Effector memory CD8-positive, alpha-beta T cell (primary cell): ENCODE results near the gene GRK5.
"Not testable (repeated sequence)": the region's sequence is repeated elsewhere in the genome, so short reads cannot be mapped to it uniquely, and the experiment has no call there.

Experiments
- ATAC-seq: fragments of 150-1000 bp; cut with Tn5 transposase; replicated peaks from 2 replicates; pipeline ENCODE4 v1.10.0; 2021; ENCODE audit warnings: mild to moderate bottlenecking, moderate library complexity
- DNase-seq, 3 experiments: peaks; one replicate each; pipeline ENCODE4 v3.0.0; 2021
- H3K27ac Mint-ChIP-seq, 2 donors: one replicate each; pipeline ENCODE4 v1.8.0; 2022; ENCODE audit warnings: mild to moderate bottlenecking in 2 of 2, mixed read lengths in 2 of 2, moderate library complexity in 2 of 2
- H3K27me3 Mint-ChIP-seq, 2 donors: one replicate each; pipeline ENCODE4 v1.8.0; 2022; ENCODE audit warnings: mixed read lengths in 2 of 2
- H3K36me3 Mint-ChIP-seq: one replicate; pipeline ENCODE4 v1.8.0; 2022; ENCODE audit warnings: mild to moderate bottlenecking, moderate library complexity, mixed read lengths; ENCODE audit not compliant: insufficient read depth
- H3K4me1 Mint-ChIP-seq, 2 donors: one replicate each; pipeline ENCODE4 v1.8.0; 2022; ENCODE audit warnings: low read depth in 2 of 2, mixed read lengths in 2 of 2
- H3K4me3 Mint-ChIP-seq, 2 donors: one replicate each; pipeline ENCODE4 v1.8.0; 2022; ENCODE audit warnings: mild to moderate bottlenecking in 2 of 2, mixed read lengths in 2 of 2, moderate library complexity in 2 of 2
- H3K9me3 Mint-ChIP-seq, 2 donors: one replicate each; pipeline ENCODE4 v1.8.0; 2022; ENCODE audit warnings: mixed read lengths in 2 of 2

Gene GRK5

GRCh38 chr10:119239015-119239414 is 31.6 kb downstream of the GRK5 start:
- not testable (repeated sequence) for H3K27me3 Mint-ChIP-seq, ATAC-seq, DNase-seq, H3K4me3 Mint-ChIP-seq, H3K27ac Mint-ChIP-seq, H3K9me3 Mint-ChIP-seq, H3K36me3 Mint-ChIP-seq
- peaks cover 20 to 24% of the 10 kb centered on the region in 2 donors for H3K4me1 Mint-ChIP-seq

DNA sequence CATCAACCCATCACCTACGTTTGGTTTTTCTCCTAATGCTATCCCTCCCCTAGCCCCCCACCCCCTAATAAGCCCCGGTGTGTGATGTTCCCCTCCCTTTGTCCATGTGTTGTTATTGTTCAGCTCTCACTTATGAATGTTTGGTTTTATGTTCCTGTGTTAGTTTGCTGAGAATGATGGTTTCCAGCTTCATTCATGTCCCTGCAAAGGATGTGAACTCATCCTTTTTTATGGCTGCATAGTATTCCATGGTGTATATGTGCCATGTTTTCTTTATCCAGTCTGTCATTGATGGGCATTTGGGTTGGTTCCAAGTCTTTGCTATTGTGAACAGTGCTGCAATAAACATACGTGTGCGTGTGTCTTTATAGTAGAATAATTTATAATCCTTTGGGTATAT is 32.3 kb downstream of the GRK5 start:
- H3K27me3 Mint-ChIP-seq, H3K9me3 Mint-ChIP-seq, H3K36me3 Mint-ChIP-seq, DNase-seq, H3K27ac Mint-ChIP-seq, ATAC-seq, H3K4me3 Mint-ChIP-seq: not testable (repeated sequence)
- H3K4me1 Mint-ChIP-seq = peaks cover 20 to 30% of the 10 kb centered on the region in 2 donors

- Mint-ChIP-seq H3K27ac (no peak overlapping the region), H3K4me1 (peaks cover 20 to 30% of the 10 kb centered on the region in 2 donors), H3K4me3 (no peak overlapping the region), H3K27me3 (no peaks in the 10 kb centered on the region), H3K36me3 (peaks cover 7% of the 10 kb centered on the region), H3K9me3 (no peaks in the 10 kb centered on the region)
- ATAC-seq = no peak
- no peak for DNase-seq
Measured at GRCh38 chr10:119241066-119241465, 33.7 kb downstream of the GRK5 start.

GRCh38 chr10:119242186-119242585 is 34.8 kb downstream of the GRK5 start:
- H3K4me1 Mint-ChIP-seq = peaks cover 17 to 29% of the 10 kb centered on the region in 2 donors
- no peaks in the 10 kb centered on the region for H3K9me3 Mint-ChIP-seq
- peaks cover 7% of the 10 kb centered on the region for H3K36me3 Mint-ChIP-seq
- ATAC-seq (no peak), DNase-seq (no peak)
- no peak overlapping the region for H3K4me3 Mint-ChIP-seq
- peak overlapping the region; percentile 39 to 72 for H3K27ac Mint-ChIP-seq
- H3K27me3 Mint-ChIP-seq = no peaks in the 10 kb centered on the region

GRCh38 chr10:119243488-119243887 is 36.1 kb downstream of the GRK5 start:
- H3K36me3 Mint-ChIP-seq = peaks cover 7% of the 10 kb centered on the region
- no peak overlapping the region for H3K4me3 Mint-ChIP-seq
- no peaks in the 10 kb centered on the region for H3K27me3 Mint-ChIP-seq
- no peak for DNase-seq
- H3K27ac Mint-ChIP-seq = peak overlapping the region in 1 of 2 donors; percentile 35
- H3K4me1 Mint-ChIP-seq = peaks cover 8 to 19% of the 10 kb centered on the region in 2 donors
- no peaks in the 10 kb centered on the region for H3K9me3 Mint-ChIP-seq
- no peak for ATAC-seq

DNA sequence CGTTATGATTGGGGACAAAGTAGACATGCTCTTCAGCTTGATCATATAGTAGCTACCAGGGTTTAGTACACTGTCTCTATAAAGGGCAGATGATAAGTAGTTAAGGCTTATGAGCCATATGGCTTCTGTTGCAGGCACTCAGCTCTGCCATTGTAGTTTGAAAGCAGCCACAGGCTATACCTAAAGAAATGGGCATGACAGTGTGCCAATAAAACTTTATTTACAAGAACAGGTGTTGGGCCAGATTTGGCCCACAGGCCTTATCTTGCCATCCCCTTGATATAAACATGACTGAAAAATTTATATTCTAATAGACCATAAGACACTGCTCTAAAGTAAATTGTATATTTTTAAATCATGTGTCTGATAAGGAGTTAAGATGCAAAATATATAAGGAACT is 36.6 kb downstream of the GRK5 start:
- no peak for ATAC-seq
- Mint-ChIP-seq H3K4me3 (no peak overlapping the region), H3K36me3 (peaks cover 7% of the 10 kb centered on the region), H3K4me1 (peaks cover 8 to 16% of the 10 kb centered on the region in 2 donors), H3K27ac (peak overlapping the region in 1 of 2 donors; percentile 35), H3K27me3 (no peaks in the 10 kb centered on the region), H3K9me3 (no peaks in the 10 kb centered on the region)
- DNase-seq = no peak

DNA sequence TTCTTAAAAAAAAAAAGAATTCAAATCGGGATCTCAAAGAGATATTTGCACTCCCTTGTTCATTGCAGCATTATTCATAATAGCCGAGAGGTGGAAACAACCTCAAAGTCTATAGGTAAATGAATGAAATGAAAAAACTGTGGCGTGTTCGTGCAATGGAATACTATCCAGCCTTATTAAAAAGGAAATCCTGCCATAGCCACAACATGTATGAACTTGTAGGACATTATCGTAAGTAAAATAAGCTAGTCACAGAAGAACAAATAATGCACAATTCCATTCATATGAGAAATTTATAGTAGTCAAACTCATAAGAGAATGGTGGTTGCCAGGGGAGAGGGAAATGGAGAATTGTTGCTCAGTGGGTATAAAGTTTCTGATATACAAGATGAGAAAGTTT is 37.9 kb downstream of the GRK5 start:
- ATAC-seq = no peak
- Mint-ChIP-seq H3K4me1 (peaks cover 8 to 16% of the 10 kb centered on the region in 2 donors), H3K27ac (no peak overlapping the region), H3K9me3 (no peaks in the 10 kb centered on the region), H3K4me3 (no peak overlapping the region), H3K27me3 (no peaks in the 10 kb centered on the region), H3K36me3 (peaks cover 4% of the 10 kb centered on the region)
- DNase-seq = no peak

DNA sequence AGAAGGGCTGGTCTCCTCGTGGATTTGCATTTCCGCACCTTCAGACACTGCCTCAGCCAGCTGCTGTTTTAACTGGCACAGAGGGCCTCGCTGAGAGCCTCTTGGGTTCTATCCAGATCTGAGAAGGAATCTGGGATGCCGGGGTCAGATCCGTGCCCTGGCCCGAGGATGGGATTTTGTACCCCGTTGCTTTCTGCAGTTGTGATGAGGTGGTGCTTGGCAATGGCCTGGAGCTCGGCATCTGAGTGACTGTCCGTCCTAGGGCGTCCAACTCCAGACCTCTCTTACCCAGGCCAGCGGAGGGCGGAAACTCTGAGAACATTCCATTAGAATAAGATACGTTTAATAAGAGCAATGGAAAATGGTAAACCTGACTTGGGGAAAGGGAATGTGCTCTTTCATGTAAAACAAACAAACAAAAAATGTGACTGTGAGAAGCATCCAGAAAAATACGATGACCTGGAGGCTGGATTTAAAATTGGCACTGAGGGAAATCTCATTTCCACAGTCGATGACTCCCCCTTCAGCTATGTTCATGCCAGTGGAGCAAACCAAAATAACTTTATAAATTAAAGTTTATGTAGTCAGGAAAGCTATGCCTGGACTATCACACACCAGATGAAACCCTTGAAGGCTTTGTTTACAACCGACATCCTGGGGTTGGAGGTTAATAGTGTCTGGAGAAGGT is 39.6 kb downstream of the GRK5 start:
- Mint-ChIP-seq H3K27me3 (no peaks in the 10 kb centered on the region), H3K9me3 (no peaks in the 10 kb centered on the region), H3K36me3 (peaks cover 2% of the 10 kb centered on the region), H3K4me1 (peaks cover 8 to 20% of the 10 kb centered on the region in 2 donors), H3K27ac (no peak overlapping the region), H3K4me3 (no peak overlapping the region)
- ATAC-seq (no peak), DNase-seq (no peak)

DNA sequence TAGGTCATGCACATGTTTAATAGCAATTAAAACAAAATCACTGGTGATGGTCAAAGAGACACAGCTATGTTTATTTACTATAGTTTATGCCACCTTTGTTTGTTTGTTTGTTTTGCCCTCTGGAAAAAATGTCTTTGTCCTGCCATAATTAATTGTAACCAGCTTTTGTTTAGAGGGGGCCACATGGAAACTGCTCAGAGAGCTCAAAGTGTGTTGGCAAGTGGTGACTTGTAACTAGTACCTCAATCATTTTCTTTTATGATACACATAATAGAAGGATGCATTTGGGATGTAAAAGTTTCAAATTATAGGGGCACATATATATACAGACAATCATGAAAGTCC is 40.2 kb downstream of the GRK5 start:
- H3K4me3 Mint-ChIP-seq = no peak overlapping the region
- H3K36me3 Mint-ChIP-seq = peaks cover 2% of the 10 kb centered on the region
- H3K27ac Mint-ChIP-seq = no peak overlapping the region
- H3K9me3 Mint-ChIP-seq = no peaks in the 10 kb centered on the region
- no peak for ATAC-seq
- H3K4me1 Mint-ChIP-seq = peaks cover 8 to 19% of the 10 kb centered on the region in 2 donors
- no peaks in the 10 kb centered on the region for H3K27me3 Mint-ChIP-seq
- no peak for DNase-seq

- Mint-ChIP-seq H3K27me3 (no peaks in the 10 kb centered on the region), H3K27ac (no peak overlapping the region), H3K4me3 (no peak overlapping the region), H3K4me1 (peaks cover 9 to 14% of the 10 kb centered on the region in 2 donors), H3K9me3 (no peaks in the 10 kb centered on the region), H3K36me3 (peaks cover 2% of the 10 kb centered on the region)
- DNase-seq = no peak
- ATAC-seq = no peak
Measured at GRCh38 chr10:119248184-119248583, 40.8 kb downstream of the GRK5 start.

- no peak overlapping the region for H3K4me3 Mint-ChIP-seq
- H3K27me3 Mint-ChIP-seq = no peaks in the 10 kb centered on the region
- peaks cover 2% of the 10 kb centered on the region for H3K36me3 Mint-ChIP-seq
- no peak for DNase-seq
- no peak for ATAC-seq
- H3K27ac Mint-ChIP-seq = no peak overlapping the region
- H3K4me1 Mint-ChIP-seq = peaks cover 8 to 13% of the 10 kb centered on the region in 2 donors
- H3K9me3 Mint-ChIP-seq = no peaks in the 10 kb centered on the region
Measured at GRCh38 chr10:119248681-119249080, 41.3 kb downstream of the GRK5 start.

DNA sequence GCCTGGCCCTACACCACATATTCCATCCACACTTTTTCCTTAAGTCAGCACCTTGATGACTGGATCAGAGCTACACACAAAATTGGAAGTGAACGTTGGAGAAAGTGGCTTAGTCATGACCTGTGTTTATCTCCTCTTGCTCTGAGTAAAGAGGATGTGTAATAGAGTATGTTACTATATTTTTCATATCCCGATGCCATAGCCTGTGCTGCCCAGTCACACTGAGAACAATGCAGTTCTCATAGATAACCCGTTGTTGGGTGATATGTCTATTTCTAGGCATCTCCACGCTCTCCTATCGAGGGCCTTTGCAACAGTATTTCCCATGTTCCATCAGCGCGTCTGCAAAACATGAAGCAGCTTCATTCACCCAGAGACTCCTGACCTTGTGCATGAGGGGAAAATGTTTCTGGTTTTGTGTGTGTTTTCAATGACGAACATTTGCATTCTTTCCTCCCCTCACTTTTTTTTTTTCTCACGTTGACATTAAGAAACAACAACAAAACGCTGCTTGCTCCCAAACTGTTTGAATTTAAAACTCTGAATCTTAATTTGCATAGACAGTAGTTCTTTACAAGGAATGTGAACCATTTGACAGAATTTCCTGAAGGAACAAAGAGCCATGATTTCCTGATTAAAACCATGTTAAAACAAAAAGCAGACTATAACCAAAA is 43.4 kb downstream of the GRK5 start:
- Mint-ChIP-seq H3K4me1 (peaks cover 4 to 8% of the 10 kb centered on the region in 2 donors), H3K4me3 (no peak overlapping the region)

DNA sequence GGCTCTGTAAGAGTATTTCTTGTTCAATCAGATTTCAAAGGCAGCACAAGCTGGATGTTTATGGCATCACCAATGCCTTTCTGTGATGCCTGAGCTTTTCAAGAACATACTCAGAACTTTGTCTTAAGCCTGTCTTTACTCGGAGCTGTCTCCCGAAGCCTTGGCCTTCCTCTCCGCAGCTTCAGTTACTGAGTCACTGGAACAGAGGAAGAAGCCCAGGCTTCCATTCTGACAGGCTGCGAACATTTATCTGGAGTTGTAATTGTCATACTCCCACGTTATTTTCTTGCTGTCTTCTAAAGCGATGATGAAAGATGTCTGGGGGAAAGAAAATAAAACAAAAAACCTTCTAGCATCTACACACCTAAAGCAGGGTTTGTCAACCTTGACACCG is 43.9 kb downstream of the GRK5 start:
- Mint-ChIP-seq H3K36me3 (peaks cover 3% of the 10 kb centered on the region), H3K9me3 (no peaks in the 10 kb centered on the region), H3K27ac (no peak overlapping the region), H3K4me1 (peaks cover 4 to 8% of the 10 kb centered on the region in 2 donors), H3K4me3 (no peak overlapping the region), H3K27me3 (no peaks in the 10 kb centered on the region)
- DNase-seq = no peak
- ATAC-seq = no peak

More for the DNA sequence above, 43.4 kb downstream of the GRK5 start:
- Mint-ChIP-seq H3K27ac (no peak overlapping the region), H3K9me3 (no peaks in the 10 kb centered on the region), H3K36me3 (peaks cover 3% of the 10 kb centered on the region), H3K27me3 (no peaks in the 10 kb centered on the region)
- no peak for ATAC-seq
- no peak for DNase-seq

GRCh38 chr10:119252051-119252465 is 44.7 kb downstream of the GRK5 start:
- ATAC-seq = no peak
- Mint-ChIP-seq H3K4me3 (no peak overlapping the region), H3K9me3 (no peaks in the 10 kb centered on the region), H3K36me3 (peaks cover 3% of the 10 kb centered on the region), H3K27me3 (no peaks in the 10 kb centered on the region), H3K4me1 (peaks cover 4 to 8% of the 10 kb centered on the region in 2 donors), H3K27ac (peak overlapping the region; percentile 10 to 49)
- no peak for DNase-seq
